ENCODE measurements around the gene TEAD2. TPM values are rescaled to one million over a fixed set of nuclear protein-coding genes. Genes with fewer than 3 reads are reported as not detected.

TEAD2 gene
- total RNA-seq = 28.0 and 34.2 TPM in 2 replicates

DNA sequence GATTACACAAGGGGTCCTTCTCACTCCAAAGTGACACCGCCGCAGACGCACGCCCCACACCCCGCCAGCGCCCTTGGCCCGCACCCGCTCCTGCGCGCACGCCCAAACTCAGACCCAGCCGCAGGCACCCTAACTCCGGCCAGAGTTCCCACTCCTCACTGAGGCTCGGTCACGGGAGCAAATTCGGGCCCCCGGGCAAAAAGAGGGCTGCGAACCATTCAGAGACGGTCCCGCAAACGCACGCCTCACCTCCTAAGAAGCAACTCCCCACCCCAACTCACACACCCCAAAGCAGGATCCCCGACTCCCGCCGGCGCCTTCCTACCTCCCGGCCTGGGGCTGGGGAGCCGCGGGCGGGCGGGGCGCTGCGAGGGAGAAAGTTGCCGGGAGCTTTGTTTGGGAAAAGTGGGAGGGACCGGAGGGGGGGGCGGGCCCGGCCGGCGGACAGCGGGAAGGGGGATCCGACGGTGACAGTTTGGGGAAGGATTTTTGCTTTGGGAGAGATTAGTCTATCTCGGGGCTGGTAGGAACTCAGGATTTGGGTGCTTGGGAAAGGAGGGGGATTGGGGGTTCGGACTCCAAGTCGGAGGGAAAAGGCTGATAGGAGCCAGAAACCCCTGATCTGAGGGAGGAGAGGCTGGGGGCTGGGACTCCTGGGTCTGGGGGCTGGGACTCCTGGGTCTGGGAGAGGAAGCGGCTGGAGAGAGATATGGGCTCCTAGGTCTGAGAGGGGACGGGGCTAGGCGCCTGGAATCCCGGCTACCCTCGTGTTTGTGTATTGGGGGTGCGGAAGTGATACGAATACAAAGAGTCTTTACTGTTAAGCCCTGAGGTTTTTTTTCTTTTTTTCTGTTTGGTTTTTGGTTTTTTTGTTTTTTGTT lies at the start of gene TEAD2:
TSS of gene TEAD2 (minus strand) at position 369 of the 881 bp plus-strand sequence. CDS start 2,341 bp downstream, outside the sequence.
- DNase-seq (ENCODE audit: low read depth) = no peak

DNA sequence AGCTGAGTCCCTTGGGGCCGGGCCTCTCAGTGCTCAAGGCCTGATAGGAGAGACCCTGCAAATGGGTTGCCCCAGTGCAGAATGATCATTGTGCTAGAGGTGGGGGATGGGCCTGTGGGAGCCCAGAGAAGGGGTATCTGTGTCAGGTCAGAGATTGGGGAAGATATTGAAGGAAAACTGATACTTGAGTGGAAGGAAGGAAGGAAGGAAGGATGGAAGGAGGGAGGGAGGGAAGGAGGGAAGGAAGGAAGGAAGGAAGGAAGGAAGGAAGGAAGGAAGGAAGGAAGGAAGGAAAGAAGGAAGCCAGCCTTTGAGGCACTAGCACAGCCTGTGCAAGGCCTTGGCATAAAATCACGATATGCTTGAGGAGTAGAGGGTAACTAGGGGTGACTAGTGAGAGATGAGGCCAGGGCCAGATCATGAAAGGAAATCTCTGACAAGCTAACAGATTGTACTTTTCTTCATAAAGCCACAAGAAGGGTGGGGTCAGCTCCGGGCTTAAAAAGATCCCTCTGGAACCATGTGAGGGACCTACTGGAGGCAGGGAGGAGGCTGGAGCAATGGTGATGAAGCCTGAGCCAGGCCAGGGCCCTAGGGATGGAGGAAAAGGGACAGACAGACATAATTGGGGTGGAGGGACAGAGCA lies 49.6 kb upstream of the TEAD2 start:
- DNase-seq (ENCODE audit: low read depth) = no peak

DNA sequence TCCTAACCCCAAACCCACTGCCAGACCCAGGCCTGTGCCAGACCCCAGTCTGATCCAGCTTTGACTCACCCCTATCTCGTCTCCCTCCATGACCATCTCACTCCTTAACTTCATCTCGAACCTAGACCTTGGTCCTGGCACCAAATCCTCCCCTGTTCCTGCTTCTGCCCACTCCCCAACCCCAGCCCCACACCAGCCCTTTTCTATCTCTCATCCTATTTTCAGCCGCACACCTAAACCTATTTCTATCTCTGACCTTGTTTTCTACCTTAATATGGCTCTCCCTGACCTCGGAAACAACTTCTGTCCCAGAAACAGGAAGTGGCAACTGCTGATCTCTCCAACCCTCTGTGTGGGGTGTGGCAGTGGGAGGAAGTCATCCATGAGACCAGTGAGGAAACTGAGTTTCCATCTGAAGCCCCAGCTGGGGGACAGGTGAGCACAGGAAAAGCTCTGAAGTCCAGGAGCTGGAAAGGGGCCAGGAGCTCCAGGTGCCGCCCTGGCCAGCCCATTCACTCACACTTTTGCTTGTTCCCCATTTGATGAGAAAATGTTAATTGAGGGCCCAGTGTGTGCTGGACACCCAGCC lies 47.3 kb upstream of the TEAD2 start:
- no peak for DNase-seq (ENCODE audit: low read depth)

DNA sequence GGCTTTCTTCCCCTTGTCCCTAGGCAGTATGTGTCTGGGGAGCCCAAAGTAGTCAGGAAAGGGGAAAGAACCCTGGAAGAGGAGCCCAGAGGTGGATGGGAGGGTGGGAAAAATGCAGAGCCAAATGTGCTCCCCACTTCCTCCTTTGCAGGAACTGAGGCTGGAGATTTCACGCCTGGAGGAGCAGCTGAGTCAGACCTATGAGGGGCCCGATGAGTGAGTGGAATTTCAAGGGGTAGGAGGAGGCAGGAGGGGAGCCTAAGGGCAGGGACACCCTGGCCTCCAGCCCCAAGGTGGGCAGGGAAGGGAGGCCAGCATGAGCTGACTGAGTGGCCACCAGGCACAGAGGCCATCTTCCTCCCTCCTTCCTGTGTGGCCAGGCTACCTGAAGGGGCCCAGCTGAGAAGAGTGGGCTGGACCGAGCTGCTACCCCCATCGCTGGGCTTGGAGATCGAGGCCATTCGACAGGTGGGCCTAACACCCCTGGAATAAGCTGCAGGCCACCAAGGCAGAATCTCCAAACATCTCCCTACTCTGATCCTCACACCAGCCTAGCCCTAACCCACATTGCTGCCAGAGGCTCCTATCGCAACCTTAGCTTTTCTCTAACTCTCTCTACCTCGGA lies 46.7 kb upstream of the TEAD2 start:
- DNase-seq (ENCODE audit: low read depth) = peak; percentile 69

DNA sequence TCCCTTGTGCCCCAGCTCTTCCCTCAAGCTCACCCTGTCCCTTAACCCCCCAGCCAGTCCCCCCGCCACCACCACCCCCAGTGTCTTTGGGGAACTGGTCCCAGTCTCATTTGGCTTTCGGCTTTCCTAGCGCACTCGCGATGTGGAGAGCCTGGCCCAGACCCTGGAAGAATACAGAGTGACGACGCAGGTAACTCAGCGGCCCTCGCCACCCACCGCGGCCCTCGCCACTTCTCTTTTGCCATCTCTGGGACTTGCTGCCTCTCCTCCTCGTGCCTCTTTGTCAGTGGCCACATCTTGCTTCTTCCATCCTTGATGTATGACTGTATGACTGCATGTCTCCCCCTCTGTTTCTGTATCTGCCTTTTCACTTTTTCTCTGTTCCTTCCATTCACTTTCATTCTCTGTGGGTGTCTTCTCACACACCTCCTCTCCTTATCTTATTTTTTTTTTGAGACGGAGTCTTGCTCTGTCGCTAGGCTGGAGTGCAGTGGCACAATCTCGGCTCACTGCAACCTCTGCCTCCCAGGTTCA lies 45.3 kb upstream of the TEAD2 start:
- DNase-seq (ENCODE audit: low read depth) = no peak

DNA sequence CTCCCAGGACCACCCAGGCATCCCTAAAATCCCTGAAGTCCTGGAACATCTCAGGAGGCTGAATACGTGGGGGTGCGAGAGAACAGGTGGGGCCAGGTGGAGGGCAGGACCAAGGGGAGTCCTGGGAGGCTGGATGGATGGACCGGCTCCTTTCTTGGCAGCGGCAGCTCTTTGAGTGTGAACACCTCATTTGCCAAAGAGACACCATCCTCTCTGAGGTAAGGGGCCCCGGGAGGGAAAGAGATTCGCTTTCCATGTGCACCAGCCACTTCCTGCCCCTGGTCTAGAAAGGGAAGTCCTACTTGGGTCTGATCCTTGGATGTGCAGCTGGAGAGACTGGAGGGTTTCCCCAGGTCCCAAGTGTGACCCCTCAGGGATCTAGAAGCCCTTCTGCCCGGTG lies 44.9 kb upstream of the TEAD2 start:
- no peak for DNase-seq (ENCODE audit: low read depth)

DNA sequence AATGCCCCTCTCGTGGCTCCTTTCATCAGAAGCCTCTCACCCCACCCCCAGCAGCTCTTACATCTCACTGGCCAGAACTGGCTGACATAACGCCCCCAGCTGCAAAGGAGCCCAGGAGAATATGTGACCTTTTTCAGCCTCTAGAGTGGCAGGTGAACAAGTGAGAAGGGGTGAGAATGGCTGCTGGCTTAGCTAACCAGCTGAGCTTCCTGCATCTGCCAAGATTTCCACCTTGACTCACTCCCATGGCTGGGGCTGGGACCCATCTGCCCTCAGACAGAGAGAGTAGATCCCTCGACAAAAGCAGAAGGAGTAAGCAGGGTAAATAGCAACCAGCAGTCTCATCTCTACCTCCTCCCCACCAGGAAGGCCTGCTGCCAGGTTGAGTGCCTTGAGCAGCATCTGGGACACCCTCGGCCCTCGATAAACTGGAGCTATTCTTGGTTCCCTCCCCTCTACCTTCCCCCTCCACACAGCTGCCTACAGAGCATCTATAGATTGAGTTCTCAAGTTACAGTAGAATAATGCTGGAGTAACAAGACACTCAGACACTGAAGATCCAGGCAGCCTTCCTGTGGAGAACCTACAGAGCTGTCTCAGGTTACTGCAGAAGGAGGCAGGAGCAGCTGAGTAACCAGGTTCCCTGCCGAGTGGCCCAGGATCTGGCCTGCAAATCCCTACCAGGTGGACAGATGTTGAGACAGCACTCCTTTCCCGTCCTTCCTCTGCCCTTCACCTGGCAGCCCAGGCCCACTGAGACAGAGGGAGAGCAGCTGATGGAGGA lies 41.4 kb upstream of the TEAD2 start:
- no peak for DNase-seq (ENCODE audit: low read depth)

DNA sequence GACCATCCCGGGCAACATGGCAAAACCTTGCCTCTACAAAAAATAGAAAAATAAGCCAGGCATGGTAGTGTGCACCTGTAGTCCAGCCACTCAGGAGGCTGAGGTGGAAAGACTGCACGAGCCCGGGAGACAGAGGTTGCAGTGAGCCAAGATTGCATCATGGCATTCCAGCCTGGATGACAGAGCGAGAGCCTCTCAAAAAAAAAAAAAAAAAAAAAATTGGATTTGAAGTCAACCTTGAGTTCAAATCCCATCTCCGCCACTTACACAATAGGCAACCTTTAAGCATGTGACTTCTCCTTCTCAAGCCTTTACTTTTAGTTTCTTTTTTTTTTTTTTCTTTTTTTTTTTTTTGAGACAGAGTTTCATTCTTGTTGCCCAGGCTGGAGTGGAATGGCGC lies 37.8 kb upstream of the TEAD2 start:
- peak; percentile 34 for DNase-seq (ENCODE audit: low read depth)

DNA sequence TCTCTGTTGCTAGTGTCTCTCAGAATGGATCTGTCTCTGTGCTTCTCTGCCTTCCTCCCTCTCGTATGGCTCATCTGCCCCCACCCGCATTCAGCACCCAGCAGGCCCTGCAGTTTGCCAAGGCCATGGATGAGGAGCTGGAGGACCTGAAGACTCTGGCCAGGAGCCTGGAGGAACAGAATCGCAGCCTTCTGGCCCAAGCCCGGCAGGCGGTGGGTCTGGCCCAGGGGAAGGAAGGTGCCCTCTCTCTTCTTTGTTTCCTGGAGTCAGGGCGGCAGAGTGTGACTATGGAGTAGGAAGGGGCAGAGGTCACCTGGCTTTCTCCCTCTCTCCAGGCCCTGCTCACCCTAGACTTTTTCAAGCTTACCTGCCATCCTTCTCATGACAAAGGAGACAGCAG lies 36.7 kb upstream of the TEAD2 start:
- DNase-seq (ENCODE audit: low read depth) = no peak

DNA sequence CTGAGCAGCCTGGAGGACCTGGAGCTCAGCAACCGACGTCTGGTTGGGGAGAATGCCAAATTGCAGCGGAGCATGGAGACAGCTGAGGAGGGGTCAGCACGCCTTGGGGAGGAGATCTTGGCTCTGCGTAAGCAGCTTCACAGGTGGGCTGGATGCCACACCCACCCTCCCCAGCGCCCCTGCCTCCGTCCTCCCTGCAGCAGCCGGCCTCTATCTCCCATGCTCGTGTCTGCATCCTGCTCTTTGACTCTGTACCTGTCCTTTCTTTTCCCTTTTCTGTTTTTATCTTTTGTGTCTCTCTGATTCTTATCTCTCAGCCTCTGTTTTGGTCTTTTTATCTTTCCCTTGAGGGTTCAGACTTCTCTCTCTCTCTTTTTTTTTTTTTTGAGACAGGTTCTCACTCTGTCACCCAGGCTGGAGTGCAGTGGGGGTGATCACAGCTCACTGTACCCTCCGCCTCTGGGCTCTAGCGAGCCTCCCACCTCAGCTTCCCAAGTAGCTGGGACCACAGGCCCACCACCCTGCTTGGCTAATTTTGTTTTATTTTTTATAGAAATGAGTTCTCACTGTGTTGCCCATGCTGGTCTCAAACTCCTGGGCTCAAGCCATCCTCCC lies 35.9 kb upstream of the TEAD2 start:
- DNase-seq (ENCODE audit: low read depth) = no peak

DNA sequence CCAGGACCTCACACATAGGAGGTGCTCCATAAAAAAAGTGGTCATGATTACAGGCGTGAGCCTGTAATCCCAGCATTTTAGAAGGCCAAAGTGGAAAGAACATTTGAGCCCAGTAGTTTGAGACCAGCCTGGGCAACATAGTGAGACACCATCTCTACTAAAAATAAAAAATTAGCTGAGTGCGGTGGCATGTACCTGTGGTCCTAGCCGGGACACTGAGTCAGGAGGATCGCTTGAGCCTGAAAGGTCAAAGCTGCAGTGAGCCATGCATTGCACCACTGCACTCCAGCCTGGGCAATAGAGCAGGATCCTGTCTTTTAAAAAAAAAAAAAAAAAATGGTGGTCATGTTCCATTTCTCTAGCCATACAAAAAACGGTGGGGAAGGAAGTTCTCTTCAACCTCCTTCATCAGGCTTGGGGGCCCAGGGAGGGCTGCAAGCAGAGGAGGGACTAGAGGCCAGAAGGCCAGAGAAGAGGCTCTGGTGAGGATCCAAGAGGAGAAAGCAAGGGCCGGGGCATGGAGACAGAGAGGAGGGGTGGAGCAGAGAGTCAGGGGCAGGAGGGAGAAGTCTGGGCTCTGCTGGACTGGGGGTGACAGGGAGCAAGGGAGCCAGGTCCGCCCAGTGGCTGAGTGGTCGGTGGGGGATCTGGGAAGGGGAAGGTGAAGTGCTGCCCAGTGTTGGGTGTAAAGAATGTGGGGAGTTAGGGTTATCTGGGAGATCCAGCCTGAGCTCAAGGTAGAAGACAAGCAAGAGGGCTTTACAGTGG lies 34.7 kb upstream of the TEAD2 start:
- DNase-seq (ENCODE audit: low read depth) = no peak

DNA sequence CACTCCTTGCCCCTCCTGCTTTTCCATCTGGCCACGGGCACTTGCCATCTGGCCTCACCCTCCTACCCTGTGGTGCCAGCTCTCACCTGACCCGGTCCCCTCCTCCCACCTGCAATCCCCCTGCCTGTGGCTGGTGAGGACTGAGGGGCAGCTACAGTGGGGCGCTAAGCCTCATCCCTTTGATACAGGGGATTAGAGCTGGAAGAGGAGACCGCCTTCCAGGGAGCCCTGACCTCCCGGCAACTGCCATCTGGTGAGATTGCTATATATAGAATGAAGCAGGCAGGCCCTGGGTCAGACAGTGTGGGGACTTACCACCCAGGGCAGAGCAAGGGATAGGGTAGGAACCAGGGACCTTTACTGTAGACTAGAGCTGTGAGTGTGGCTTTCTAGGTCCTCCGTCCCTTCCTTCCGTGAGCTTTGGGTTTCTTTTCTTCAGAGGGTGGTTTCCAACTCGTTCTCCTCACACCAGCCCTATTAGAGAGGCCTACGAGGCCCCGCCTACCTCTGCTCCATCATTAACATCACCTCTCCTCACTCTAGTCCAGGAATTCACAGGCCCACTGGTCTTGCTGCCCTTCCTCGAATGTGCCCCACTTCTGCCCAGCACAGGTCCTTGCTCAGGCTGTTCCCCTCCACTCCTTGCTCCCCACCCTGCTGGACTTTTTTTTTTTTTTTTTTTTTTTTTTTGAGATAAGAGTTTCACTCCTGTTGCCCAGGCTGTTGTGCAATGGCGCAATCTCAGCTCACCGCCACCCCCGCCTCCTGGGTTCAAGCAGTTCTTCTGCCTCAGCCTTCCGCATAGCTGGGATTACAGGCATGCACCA lies 33.6 kb upstream of the TEAD2 start:
- no peak for DNase-seq (ENCODE audit: low read depth)

DNA sequence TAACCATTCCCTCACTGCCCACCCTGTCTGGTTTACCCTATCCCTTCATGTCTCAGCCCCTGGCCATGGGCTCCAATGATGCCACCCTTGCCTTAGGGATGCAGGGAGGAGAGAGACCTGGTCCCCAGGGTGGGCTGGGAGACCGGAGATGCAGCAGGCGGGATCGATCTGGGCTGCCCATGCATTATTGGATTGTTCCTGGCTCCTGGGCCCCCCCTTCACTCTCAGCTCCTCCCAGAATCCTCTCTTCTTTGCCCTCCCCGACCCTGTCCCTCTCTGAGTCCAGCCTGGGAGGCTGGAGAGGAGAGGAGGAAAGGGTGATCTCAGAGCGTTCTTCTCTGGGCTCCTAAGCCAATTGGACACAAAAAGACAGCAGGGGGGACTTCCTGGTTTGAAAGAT lies 31.7 kb upstream of the TEAD2 start:
- no peak for DNase-seq (ENCODE audit: low read depth)

DNA sequence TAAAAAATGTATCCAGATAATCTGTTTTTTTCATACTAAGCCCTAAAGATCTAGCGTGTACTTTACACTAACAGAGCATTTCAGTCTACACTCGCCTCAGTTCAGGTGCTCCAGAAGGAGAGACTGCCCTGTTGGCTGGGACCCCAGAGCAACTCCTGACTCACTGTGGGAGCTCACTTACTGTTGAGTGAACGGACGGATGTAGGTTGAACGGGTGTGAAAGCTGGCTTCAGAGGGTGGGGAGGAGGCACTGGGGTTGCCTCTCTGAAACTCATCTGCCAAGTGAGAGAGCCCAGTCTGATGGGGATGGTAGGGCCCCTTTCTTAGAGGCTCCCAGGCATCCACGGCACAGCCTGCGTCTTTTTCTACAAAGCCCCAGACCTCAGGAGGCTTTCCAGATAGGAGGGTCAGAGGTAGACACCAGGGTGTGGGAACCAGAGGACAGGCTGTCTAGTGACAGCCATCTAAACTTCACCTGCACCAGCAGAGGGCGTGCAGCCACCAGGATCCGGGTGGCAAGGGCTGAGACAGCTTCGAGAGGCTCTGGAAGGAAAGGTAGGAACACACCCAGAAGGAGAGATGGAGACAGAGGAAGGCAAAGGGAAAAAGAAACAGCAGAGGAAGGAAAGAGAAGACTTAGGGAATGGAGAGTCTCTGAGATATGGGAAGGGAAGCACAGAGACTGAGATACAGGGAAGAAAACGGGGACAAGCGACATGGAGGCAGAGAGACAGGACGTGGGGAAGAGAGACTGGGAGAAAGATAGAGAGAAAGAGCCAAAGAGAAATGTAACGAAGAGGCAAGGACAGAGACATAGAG lies 29.6 kb upstream of the TEAD2 start:
- DNase-seq (ENCODE audit: low read depth) = peak; percentile 61

DNA sequence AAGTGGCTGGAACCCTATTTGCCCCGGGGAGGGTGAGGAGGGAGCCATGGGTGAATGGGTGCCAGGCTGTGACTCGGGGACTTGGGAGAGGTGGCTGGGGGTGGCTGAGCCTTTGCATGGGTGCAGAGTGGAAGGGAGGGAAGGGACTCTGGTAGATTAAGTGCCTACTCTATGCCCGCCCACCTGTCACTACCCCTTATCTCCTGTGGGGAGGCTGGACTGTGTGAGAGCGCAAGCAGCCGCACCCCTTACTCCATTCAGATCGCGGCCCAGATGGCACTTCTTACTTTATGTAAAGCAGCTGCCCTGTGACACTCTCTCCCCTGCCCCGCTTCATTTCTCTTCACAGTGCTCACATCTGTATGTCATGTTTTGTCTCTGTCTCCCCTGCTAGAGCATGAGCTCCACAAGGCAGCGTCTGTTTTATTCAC lies 28.7 kb upstream of the TEAD2 start:
- no peak for DNase-seq (ENCODE audit: low read depth)

DNA sequence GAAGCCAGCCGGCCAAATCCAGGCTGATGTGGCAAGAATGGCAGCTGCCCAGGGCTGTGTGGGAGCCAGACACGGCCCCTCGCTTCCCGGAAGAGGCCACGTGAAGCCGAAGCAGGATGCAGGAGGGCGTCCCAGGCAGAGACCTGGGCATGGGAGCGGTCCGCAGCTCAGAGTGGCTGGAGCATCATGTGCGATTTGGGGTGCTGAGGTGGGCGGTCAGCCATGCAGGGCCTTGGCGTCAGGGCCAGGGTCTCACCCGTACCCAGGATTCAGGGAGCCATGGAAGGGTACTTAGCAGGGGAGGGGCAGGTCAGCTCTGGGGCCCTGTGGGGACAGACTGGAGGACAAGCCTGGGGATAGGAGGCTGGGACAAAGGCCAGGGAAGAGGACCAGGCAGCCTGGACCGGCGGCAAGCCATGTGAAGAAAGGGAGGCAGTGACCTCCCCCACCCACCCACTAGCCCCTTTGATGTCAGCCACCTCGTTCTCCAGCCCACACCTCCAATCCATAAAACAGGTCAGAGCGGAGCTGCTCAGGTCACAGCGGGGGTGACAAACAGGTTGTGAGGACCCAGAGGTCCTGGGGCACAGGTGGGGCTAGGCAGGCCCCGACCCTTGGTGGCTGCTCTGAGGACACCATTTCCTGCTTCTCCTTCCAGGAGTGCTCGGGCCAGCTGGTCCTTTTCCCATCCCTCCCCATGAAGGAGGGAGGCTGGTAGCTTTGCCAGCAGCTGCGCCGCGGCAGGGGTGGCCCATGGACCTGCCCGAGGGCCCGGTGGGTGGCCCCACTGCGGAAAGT lies 28.1 kb upstream of the TEAD2 start:
- DNase-seq (ENCODE audit: low read depth) = no peak

DNA sequence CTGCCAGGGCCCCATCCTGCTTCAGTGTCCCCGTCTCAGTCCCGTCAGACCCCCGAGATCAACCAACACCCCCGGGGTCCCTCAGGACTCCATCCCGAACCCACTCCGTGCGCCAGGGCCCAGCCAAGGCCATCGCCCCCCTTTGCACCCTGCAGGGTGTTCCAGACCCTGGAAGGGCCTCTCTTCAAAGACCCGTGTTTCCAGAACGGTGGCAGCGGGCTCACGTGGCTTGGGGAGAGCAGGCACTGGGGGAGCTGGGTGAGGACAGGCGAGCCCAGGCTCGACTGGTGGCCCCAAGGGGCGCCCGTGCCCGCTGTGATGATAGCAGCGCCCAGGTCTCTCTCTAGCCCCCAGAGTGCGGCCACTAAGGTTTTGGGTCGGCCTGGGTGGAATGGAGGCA lies 27.2 kb upstream of the TEAD2 start:
- no peak for DNase-seq (ENCODE audit: low read depth)
